Measurements from ENCODE around the gene BPIFB2.

DNA sequence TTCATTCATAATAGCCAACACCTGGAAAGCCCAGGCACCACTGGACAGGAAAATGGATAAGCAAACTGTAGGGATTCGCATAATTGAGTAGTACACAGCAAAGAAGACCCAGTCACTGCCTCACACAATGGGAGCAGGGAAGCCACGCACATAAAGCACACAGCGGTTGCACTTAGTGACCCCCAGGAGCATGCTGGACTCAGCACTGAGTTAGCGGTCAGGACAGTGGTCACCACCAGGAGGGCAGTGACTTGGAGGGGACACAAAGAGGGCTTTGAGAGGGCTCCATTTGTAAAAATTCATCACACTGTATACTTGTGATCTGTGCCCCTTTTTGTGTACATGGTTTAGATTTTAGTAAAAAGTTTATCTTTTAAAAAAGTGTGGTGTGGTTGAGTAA, 43.8 kb downstream of the BPIFB2 start:
- TF ChIP-seq POLR2A (IDR thresholded peaks at IDR 0.05; ENCODE audit: low read depth, low read length): no peak
- TF ChIP-seq, protein P1, sequence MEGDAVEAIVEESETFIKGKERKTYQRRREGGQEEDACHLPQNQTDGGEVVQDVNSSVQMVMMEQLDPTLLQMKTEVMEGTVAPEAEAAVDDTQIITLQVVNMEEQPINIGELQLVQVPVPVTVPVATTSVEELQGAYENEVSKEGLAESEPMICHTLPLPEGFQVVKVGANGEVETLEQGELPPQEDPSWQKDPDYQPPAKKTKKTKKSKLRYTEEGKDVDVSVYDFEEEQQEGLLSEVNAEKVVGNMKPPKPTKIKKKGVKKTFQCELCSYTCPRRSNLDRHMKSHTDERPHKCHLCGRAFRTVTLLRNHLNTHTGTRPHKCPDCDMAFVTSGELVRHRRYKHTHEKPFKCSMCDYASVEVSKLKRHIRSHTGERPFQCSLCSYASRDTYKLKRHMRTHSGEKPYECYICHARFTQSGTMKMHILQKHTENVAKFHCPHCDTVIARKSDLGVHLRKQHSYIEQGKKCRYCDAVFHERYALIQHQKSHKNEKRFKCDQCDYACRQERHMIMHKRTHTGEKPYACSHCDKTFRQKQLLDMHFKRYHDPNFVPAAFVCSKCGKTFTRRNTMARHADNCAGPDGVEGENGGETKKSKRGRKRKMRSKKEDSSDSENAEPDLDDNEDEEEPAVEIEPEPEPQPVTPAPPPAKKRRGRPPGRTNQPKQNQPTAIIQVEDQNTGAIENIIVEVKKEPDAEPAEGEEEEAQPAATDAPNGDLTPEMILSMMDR (IDR thresholded peaks at IDR 0.05; ENCODE audit: extremely low read depth in 1 of 2, insufficient read depth in 1 of 2, low read depth in 1 of 2, low read length in 2 of 2): no peak
- no peak for TF ChIP-seq POLR2AphosphoS5 (IDR thresholded peaks at IDR 0.05; ENCODE audit: insufficient read depth, low read depth, low read length)
- no peak for TF ChIP-seq EZH2 (IDR thresholded peaks at IDR 0.05; ENCODE audit: borderline replicate concordance, low read depth, low read length, severe bottlenecking)
- TF ChIP-seq FOS (IDR thresholded peaks at IDR 0.05; ENCODE audit: borderline replicate concordance, insufficient read depth, low read length): no peak

Data from endothelial cell of umbilical vein (primary cell).